ENCODE data around the gene GRP.

Gene GRP

DNA sequence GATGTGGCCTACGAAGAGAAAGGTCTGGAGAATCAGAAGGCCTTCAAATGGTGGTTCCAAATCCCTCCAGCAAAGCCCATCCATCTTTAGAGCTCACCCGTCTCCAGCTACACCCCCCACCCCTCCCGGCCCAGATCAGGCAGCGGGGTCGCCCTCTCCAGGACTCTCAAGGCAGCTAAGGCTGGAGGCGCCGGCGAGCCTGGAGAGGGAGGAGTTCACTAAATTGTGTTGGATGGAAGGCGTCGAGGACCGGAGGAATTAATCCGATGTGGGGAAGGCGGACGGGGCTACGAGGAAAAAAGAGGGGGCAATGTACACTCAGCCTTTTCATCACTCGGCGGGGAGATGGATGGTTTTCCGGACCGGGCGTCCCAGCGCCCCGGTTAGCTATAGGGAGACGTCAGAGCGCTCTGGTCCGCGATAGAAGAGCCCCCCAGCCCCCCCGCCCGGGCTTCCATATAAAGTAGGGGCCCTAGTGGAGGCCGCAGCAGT, at the start of gene GRP:
TSS of gene GRP (plus strand) at position 487 of the 492 bp plus-strand sequence. CDS start 108 bp downstream, outside the sequence.
- no peak for DNase-seq (ENCODE audit: low read depth in 1 of 2, low spot score in 1 of 2)

DNA sequence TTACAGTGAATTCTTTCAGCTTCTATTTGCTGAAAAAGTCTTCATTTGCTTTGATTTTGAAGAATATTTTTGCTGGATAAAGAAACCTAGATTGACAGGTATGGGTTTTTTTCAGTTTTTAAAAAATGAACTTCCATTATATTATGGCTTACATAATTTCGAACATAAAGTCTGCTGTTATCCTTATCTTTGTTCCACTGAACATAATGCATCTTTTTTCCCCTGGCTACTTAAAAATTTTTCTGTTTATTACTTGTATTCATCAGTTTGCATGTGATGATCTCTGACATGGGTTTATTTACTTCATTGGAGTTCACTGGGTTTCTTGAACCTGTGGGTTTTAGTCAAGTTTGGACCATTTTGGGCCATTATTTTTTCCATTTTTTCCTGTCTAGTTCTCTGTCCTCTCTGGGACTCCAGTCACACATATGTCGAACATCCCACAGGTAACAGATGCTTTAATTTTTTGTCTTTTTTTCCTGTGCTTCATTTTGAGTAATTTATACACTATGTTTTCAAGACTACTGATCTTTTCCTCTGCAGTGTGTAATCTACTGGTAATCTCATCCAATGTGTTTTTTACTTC, 47.2 kb upstream of the GRP start:
- no peak for DNase-seq (ENCODE audit: low read depth in 1 of 2, low spot score in 1 of 2)

GRCh38 chr18:59177485-59177884, 42.5 kb upstream of the GRP start:
- no peak for DNase-seq (ENCODE audit: low read depth in 1 of 2, low spot score in 1 of 2)

DNA sequence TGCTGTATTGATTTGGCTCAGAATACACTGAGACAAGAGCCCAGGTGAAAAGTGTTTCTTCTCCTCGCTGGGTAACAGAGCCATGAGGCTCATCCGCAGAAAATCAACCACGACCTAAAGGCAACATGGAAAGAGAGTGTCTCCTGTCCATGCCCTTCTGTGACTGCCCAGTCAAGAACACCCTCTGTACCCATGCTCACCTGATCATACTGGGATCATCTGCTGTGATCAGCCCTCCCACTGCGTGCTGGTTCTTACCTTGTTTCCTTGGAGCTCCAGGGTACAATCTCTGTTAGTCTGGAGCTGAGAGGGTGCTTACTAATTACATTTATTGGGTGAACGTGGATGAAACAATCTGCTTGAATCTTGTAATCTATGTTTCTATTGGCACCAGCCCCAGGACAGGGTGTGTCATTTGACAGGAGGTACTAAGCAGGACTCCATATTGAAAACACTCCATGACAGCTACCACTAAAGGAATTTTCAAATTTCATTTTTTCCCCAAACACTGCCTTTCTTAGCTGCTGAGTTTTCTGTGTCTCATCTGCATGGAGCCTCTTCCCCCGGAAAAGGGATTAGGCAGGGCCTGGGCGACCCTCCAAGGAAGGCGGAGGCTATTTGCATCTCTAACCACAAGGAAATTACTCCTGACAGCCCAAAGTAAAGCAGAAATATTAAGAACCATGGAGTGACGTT, 39.7 kb upstream of the GRP start:
- no peak for DNase-seq (ENCODE audit: low read depth in 1 of 2, low spot score in 1 of 2)

- no peak for DNase-seq (ENCODE audit: low read depth in 1 of 2, low spot score in 1 of 2)
Observed at GRCh38 chr18:59182673-59183072, 37.3 kb upstream of the GRP start.

- no peak for DNase-seq (ENCODE audit: low read depth in 1 of 2, low spot score in 1 of 2)
Observed at GRCh38 chr18:59189008-59189407, 30.9 kb upstream of the GRP start.

- DNase-seq (ENCODE audit: low read depth in 1 of 2, low spot score in 1 of 2): no peak
Observed at GRCh38 chr18:59189746-59190145, 30.2 kb upstream of the GRP start.

GRCh38 chr18:59196161-59196725, 23.7 kb upstream of the GRP start:
- no peak for DNase-seq (ENCODE audit: low read depth in 1 of 2, low spot score in 1 of 2)

DNA sequence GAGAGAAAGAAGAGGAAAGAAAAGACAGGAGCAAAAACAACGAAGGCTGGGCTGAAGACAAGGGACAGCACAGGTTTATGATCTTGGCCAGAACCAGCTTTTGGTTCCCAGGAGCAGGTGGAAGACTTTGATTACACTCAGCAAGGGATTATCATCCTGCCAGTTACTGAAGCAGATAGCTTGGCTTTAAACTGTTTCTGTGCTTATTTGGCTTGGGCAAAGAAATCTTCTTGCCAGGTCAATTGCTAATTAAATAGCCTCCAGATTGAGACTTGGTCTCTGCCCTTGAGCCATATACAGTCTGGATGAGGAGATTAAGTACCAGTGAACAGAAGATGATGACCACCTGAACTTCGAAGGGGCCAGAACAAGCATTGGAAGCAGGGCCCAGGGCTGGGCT, 22.3 kb upstream of the GRP start:
- DNase-seq (ENCODE audit: low read depth in 1 of 2, low spot score in 1 of 2): no peak

DNA sequence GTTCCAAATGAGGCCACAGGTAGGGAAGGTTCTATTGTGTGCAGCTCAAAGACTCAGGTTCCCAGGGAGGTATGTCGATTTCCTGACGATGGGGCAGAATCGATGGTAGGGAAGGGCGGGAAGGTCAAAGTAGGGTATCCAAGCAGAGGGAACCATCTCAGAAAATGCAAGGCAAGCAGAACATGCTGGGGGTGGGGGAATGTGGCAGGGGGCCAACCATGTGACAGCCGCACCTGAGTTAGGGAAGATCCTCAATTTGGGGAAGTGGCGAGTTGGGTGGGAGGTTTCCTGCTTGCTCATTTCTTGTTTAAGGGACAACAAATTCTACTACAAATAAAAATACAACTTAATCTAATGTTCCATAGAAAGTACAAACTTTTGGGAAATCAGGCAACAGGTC, 21.7 kb upstream of the GRP start:
- no peak for DNase-seq (ENCODE audit: low read depth in 1 of 2, low spot score in 1 of 2)

GRCh38 chr18:59200787-59201186, 19.2 kb upstream of the GRP start:
- no peak for DNase-seq (ENCODE audit: low read depth in 1 of 2, low spot score in 1 of 2)

GRCh38 chr18:59202258-59202820, 17.6 kb upstream of the GRP start:
- no peak for DNase-seq (ENCODE audit: low read depth in 1 of 2, low spot score in 1 of 2)

DNA sequence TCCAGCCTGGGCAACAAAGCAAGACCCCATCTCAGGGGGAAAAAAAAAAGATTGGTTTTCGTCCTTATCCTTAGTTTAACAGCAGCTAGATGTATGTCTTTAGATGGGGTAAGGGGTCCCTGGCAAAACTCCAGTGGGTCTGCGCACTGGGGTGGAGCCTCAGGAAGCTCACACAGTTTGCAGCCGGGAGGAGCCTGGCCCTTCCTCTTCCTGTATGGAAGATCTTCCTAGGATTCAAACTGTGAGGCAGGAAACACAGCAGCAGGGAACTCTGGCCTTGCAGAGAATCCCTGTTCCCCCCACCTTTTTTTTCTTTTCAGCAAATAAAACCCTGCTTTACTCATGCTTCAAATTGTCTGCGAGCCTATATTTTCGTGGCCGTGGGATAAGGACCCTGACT, 12.5 kb upstream of the GRP start:
- no peak for DNase-seq (ENCODE audit: low read depth in 1 of 2, low spot score in 1 of 2)

DNA sequence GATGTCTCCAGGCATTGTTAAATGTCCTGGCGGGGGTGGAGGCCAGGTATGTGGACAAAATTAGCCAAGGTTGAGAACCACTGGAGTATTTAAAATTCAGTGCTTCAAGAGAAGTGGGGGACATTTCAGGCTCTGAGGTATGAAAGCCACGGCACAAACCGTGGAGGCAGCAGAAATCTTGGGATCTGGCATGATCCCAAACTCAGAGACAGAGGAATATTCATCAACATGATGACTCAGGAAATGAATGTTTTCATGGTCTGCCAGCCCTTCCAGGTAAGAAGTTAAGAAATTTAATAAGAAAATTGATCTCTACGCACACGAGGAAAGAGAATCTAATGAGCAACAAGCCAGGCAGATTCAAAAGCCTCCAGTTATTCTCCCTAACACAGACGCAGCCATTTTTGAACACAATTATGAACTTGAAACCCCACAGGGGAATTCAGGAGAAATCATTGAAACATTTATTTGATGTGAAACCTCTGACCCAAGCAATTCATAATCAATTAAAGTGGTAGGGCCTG, 11.3 kb upstream of the GRP start:
- DNase-seq (ENCODE audit: low read depth in 1 of 2, low spot score in 1 of 2): no peak

GRCh38 chr18:59210299-59210698, 9.7 kb upstream of the GRP start:
- no peak for DNase-seq (ENCODE audit: low read depth in 1 of 2, low spot score in 1 of 2)

DNA sequence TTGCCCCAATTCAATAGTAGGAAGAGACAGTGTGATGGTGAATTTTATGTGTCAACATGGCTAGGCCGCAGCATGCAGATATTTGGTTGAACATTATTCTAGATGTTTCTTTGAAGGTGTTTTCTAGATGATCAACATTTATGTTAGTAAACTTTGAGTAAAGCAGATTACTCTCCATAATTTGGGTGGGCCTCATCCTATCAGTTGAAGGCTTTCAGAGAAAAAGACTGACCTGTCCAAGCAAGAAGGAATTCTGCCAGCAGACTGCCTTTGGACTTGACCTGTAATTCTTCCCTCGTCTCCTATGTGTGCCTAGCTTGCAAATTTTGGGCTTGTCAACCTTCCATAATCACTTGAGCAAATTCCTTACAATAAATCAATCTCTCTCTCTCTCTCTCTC, 8.3 kb upstream of the GRP start:
- DNase-seq (ENCODE audit: low read depth in 1 of 2, low spot score in 1 of 2): no peak

GRCh38 chr18:59218018-59218417, 1.9 kb upstream of the GRP start:
- no peak for DNase-seq (ENCODE audit: low read depth in 1 of 2, low spot score in 1 of 2)

DNA sequence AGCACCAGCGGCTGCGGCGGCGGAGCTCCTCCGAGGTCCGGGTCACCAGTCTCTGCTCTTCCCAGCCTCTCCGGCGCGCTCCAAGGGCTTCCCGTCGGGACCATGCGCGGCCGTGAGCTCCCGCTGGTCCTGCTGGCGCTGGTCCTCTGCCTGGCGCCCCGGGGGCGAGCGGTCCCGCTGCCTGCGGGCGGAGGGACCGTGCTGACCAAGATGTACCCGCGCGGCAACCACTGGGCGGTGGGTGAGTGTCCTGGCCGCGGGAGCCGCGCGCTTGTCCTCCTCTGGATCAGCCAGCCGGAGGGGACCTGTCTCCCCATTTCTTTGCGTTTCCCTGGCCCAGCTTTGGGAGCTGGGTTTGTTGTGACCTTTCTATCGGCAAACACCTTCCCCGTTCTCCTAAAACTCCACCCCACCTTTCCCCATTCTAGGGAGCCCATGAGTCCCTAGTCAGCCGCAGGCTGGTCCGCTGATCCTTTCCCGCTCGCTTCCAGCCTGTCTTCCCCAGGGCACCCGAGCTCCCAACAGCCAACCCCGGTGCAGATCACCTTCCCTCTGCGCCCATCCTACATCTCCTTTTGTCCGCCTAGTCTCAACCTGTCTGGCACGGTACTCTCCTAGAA, 316 bp downstream of the GRP start:
- DNase-seq (ENCODE audit: low read depth in 1 of 2, low spot score in 1 of 2): no peak

DNA sequence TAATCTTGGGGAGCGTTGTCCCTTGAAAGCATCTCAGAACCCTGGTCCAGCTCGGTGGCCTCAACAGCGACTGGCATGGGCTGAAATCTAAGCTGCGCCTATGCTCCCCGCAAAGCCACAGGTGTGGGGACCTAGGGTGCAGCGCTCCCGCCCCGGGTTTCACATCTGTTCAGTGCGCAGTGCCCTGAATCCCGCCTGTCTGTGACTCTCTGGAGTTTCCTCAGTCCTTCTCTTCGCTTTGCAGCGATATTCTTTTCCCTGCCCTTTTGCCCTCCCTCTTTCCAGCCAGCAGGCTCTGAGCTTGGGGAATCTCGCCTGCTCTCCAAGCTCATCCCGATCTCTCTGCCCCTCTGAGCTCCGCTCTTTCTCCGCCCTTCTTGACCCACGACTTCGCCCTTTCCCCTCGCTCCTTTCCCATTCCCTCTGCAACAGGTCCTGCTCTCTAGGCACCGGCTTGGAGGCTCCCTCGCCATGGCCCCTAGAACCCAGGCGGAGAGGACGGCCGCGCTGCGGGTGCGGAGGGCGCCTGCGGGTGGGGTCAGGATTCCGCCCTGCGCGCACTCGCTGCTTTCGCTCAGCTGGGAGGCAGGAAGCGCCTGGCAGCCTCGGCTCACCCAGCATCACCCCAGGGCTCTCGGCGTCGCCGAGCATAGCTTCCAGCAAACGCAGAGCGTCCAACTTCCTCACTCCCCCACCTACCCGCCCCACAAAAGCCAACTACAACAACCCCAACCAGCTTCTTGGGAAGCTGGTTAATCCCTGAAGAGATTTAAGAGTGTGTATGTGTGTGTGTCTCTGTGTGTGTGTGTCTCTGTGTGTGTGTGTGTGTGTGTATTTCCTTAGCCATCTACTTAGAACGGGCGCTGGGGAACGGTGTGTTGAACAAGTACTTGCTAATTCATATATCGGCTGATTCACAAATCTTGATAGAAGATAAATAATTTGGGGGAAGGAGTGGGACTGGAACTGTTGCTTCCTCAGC, 1.1 kb downstream of the GRP start:
- no peak for DNase-seq (ENCODE audit: low read depth in 1 of 2, low spot score in 1 of 2)

- no peak for DNase-seq (ENCODE audit: low read depth in 1 of 2, low spot score in 1 of 2)
Observed at GRCh38 chr18:59222341-59222740, 2.4 kb downstream of the GRP start.
